WTC11 (cell line): ENCODE results near the gene HAVCR2. TPM values are rescaled to one million over a fixed set of nuclear protein-coding genes. Genes with fewer than 3 reads are reported as not detected.

Experiments
- ELF4 ChIP-seq: sonication (generic); formaldehyde crosslinking; IDR thresholded peaks from 2 replicates; pipeline ENCODE4 v1.8.1; 2022; ENCODE audit warnings: low read depth, mild to moderate bottlenecking, moderate library complexity, missing genetic modification reagents
- IRF2 ChIP-seq: sonication (generic); formaldehyde crosslinking; IDR thresholded peaks from 2 replicates; pipeline ENCODE4 v1.8.0; 2022; ENCODE audit warnings: low read depth, missing genetic modification reagents, borderline replicate concordance
- MYBL2 ChIP-seq: sonication (generic); formaldehyde crosslinking; IDR thresholded peaks from 2 replicates; pipeline ENCODE4 v1.8.1; 2023; ENCODE audit warnings: mild to moderate bottlenecking, moderate library complexity, missing genetic modification reagents
- NFATC4 ChIP-seq: fragments of 250-450 bp; sonication (Bioruptor Pico); IDR thresholded peaks from 2 replicates; pipeline ENCODE4 v1.9.0; 2021; ENCODE audit warnings: mild to moderate bottlenecking
- NFYB ChIP-seq: sonication (generic); formaldehyde crosslinking; conservative IDR thresholded peaks from 2 replicates; pipeline ENCODE4 v1.8.0; 2022; ENCODE audit warnings: low read depth, missing genetic modification reagents
- NR1H2 ChIP-seq: sonication (generic); formaldehyde crosslinking; IDR thresholded peaks from 2 replicates; pipeline ENCODE4 v1.9.0; 2021; ENCODE audit warnings: mild to moderate bottlenecking, moderate library complexity, missing genetic modification reagents
- OVOL2 ChIP-seq: fragments of 250-450 bp; sonication (Bioruptor Pico); IDR thresholded peaks from 2 replicates; pipeline ENCODE4 v1.9.0; 2021; ENCODE audit warnings: mild to moderate bottlenecking, borderline replicate concordance
- PRDM15 ChIP-seq: sonication (generic); formaldehyde crosslinking; IDR thresholded peaks from 2 replicates; pipeline ENCODE4 v1.8.0; 2022; ENCODE audit warnings: missing genetic modification reagents
- SOX15 ChIP-seq: fragments of 250-450 bp; sonication (Bioruptor Pico); IDR thresholded peaks from 2 replicates; pipeline ENCODE4 v1.9.0; 2021; ENCODE audit warnings: mild to moderate bottlenecking
- SP1 ChIP-seq: sonication (generic); formaldehyde crosslinking; conservative IDR thresholded peaks from 2 replicates; pipeline ENCODE4 v1.8.1; 2022; ENCODE audit warnings: missing genetic modification reagents
- TEAD4 ChIP-seq: sonication (generic); formaldehyde crosslinking; IDR thresholded peaks from 2 replicates; pipeline ENCODE4 v1.8.0; 2022; ENCODE audit warnings: mild to moderate bottlenecking, missing genetic modification reagents
- TP53 ChIP-seq: sonication (generic); formaldehyde crosslinking; IDR thresholded peaks from 2 replicates; pipeline ENCODE4 v1.8.1; 2023; ENCODE audit warnings: mild to moderate bottlenecking, missing genetic modification reagents
- USF1 ChIP-seq: sonication (generic); formaldehyde crosslinking; IDR thresholded peaks from 2 replicates; pipeline ENCODE4 v1.8.0; 2022; ENCODE audit warnings: mild to moderate bottlenecking, missing genetic modification reagents
- ZBTB43 ChIP-seq: sonication (generic); formaldehyde crosslinking; IDR thresholded peaks from 2 replicates; pipeline ENCODE4 v1.8.1; 2023; ENCODE audit warnings: mild to moderate bottlenecking, missing genetic modification reagents
- ZMAT4 ChIP-seq: fragments of 250-450 bp; sonication (Bioruptor Pico); IDR thresholded peaks from 2 replicates; pipeline ENCODE4 v1.9.0; 2021; ENCODE audit warnings: mild to moderate bottlenecking
- ZNF121 ChIP-seq: sonication (generic); formaldehyde crosslinking; IDR thresholded peaks from 2 replicates; pipeline ENCODE4 v1.8.0; 2023; ENCODE audit warnings: missing genetic modification reagents
- ZNF317 ChIP-seq: sonication (generic); formaldehyde crosslinking; IDR thresholded peaks from 2 replicates; pipeline ENCODE4 v1.8.1; 2023; ENCODE audit warnings: low read depth, mild to moderate bottlenecking, moderate library complexity, missing genetic modification reagents, borderline replicate concordance
- ZNF416 ChIP-seq: fragments of 250-450 bp; sonication (Bioruptor Pico); IDR thresholded peaks from 2 replicates; pipeline ENCODE4 v1.9.0; 2021; ENCODE audit warnings: mild to moderate bottlenecking, inconsistent platforms
- ZNF423 ChIP-seq: fragments of 250-450 bp; sonication (Bioruptor Pico); IDR thresholded peaks from 2 replicates; pipeline ENCODE4 v2.1.2; 2022; ENCODE audit warnings: mild to moderate bottlenecking, moderate library complexity
- total RNA-seq: library from RNA; stranded (reverse); gene quantifications from 3 replicates; pipeline ENCODE4 v1.2.3, GENCODE V29; 2021
- TF ChIP-seq, protein P1 (sequence below): sonication (generic); formaldehyde crosslinking; IDR thresholded peaks from 2 replicates; pipeline ENCODE4 v1.8.1; 2022; ENCODE audit warnings: mild to moderate bottlenecking, moderate library complexity, missing genetic modification reagents
- TF ChIP-seq, protein P2 (sequence below): sonication (generic); formaldehyde crosslinking; IDR thresholded peaks from 2 replicates; pipeline ENCODE4 v1.8.0; 2023; ENCODE audit warnings: missing genetic modification reagents, mild to moderate bottlenecking, borderline replicate concordance
- TF ChIP-seq, protein P3 (sequence below): sonication (generic); formaldehyde crosslinking; conservative IDR thresholded peaks from 2 replicates; pipeline ENCODE4 v1.8.1; 2022; ENCODE audit warnings: mild to moderate bottlenecking, missing genetic modification reagents
- TF ChIP-seq, protein P4 (sequence below): fragments of 250-450 bp; sonication (Bioruptor Pico); IDR thresholded peaks from 2 replicates; pipeline ENCODE4 v2.1.2; 2022; ENCODE audit warnings: mild to moderate bottlenecking, moderate library complexity
- TF ChIP-seq, protein P5 (sequence below): fragments of 200-600 bp; IDR thresholded peaks from 2 replicates; pipeline ENCODE4 v1.8.0; 2022; ENCODE audit warnings: antibody characterized with exemption

The HAVCR2 gene
- total RNA-seq, 1 experiment from 2014 or later = 0.33 TPM

DNA sequence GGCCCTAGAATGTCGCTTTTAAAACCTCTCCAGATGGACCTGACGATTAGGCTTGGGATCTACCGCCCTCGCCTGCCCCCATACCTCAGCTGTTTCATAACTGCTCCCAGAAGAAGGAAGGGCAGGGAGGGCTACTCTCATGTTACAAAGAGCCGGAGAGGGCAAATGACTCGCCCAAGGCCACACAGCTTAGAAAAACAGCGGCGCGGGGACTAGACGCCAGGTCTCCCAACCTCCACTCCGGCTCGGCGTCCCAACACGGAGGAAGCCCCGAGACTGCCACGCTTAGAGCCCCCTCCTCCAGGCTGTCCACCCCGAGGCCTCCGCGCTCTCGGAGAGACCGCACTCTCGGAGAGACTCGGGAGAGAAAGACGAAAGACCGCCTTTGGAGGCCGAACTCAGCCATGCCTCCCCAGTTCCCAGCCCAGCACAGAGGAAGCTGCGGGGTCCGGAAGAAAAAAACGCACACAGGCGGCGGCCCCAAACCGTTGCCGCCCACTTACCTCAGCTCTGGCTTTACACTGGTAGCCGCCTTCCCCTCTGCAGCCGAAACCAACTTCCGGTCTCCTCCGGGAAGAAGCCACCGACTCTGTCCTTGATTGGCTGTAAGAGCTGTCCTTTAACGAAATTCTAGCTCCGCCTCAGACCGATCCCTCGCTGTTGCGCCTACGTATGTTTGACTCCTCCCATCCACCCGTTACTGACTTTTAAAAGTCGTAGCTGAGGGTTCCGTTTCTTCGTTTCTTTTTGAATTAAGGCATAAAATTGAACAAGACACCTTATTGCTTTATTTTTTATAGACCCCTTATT is 33.7 kb upstream of the HAVCR2 start, which contains the start of gene MED7 (continued):
- no peak for TF ChIP-seq ELF4 (CRISPR knock-in tag)
- TF ChIP-seq NFATC4 (CRISPR knock-in tag) = no peak
- no peak for TF ChIP-seq PRDM15 (CRISPR knock-in tag)
- TF ChIP-seq NFYB (CRISPR knock-in tag) = peak; percentile 78
- TF ChIP-seq OVOL2 (CRISPR knock-in tag) = no peak
- no peak for TF ChIP-seq ZNF121 (CRISPR knock-in tag)
- TF ChIP-seq ZNF317 (CRISPR knock-in tag) = no peak
- TF ChIP-seq ZMAT4 (CRISPR knock-in tag) = no peak
- peak; percentile 88 for TF ChIP-seq MYBL2 (CRISPR knock-in tag)
- no peak for TF ChIP-seq TEAD4 (CRISPR knock-in tag)
- TF ChIP-seq ZNF423 = no peak
- TF ChIP-seq, protein P1, sequence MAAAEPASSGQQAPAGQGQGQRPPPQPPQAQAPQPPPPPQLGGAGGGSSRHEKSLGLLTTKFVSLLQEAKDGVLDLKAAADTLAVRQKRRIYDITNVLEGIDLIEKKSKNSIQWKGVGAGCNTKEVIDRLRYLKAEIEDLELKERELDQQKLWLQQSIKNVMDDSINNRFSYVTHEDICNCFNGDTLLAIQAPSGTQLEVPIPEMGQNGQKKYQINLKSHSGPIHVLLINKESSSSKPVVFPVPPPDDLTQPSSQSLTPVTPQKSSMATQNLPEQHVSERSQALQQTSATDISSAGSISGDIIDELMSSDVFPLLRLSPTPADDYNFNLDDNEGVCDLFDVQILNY (CRISPR knock-in tag) = no peak
- TF ChIP-seq, protein P2, sequence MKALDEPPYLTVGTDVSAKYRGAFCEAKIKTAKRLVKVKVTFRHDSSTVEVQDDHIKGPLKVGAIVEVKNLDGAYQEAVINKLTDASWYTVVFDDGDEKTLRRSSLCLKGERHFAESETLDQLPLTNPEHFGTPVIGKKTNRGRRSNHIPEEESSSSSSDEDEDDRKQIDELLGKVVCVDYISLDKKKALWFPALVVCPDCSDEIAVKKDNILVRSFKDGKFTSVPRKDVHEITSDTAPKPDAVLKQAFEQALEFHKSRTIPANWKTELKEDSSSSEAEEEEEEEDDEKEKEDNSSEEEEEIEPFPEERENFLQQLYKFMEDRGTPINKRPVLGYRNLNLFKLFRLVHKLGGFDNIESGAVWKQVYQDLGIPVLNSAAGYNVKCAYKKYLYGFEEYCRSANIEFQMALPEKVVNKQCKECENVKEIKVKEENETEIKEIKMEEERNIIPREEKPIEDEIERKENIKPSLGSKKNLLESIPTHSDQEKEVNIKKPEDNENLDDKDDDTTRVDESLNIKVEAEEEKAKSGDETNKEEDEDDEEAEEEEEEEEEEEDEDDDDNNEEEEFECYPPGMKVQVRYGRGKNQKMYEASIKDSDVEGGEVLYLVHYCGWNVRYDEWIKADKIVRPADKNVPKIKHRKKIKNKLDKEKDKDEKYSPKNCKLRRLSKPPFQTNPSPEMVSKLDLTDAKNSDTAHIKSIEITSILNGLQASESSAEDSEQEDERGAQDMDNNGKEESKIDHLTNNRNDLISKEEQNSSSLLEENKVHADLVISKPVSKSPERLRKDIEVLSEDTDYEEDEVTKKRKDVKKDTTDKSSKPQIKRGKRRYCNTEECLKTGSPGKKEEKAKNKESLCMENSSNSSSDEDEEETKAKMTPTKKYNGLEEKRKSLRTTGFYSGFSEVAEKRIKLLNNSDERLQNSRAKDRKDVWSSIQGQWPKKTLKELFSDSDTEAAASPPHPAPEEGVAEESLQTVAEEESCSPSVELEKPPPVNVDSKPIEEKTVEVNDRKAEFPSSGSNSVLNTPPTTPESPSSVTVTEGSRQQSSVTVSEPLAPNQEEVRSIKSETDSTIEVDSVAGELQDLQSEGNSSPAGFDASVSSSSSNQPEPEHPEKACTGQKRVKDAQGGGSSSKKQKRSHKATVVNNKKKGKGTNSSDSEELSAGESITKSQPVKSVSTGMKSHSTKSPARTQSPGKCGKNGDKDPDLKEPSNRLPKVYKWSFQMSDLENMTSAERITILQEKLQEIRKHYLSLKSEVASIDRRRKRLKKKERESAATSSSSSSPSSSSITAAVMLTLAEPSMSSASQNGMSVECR = no peak
- TF ChIP-seq ZBTB43 (CRISPR knock-in tag) = 0 out of 2 replicates have a peak, but pooled peaks have one; percentile 33
- TF ChIP-seq IRF2 = no peak
- TF ChIP-seq ZNF416 (CRISPR knock-in tag) = no peak
- no peak for TF ChIP-seq USF1 (CRISPR knock-in tag)
- TF ChIP-seq SOX15 (CRISPR knock-in tag) = no peak
- 0 out of 2 replicates have a peak, but pooled peaks have one; percentile 46 for TF ChIP-seq SP1 (CRISPR knock-in tag)
- TF ChIP-seq, protein P3, sequence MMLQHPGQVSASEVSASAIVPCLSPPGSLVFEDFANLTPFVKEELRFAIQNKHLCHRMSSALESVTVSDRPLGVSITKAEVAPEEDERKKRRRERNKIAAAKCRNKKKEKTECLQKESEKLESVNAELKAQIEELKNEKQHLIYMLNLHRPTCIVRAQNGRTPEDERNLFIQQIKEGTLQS (CRISPR knock-in tag) = no peak
- TF ChIP-seq, protein P4, sequence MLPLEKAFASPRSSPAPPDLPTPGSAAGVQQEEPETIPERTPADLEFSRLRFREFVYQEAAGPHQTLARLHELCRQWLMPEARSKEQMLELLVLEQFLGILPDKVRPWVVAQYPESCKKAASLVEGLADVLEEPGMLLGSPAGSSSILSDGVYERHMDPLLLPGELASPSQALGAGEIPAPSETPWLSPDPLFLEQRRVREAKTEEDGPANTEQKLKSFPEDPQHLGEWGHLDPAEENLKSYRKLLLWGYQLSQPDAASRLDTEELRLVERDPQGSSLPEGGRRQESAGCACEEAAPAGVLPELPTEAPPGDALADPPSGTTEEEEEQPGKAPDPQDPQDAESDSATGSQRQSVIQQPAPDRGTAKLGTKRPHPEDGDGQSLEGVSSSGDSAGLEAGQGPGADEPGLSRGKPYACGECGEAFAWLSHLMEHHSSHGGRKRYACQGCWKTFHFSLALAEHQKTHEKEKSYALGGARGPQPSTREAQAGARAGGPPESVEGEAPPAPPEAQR (CRISPR knock-in tag) = no peak
- TF ChIP-seq, protein P5, sequence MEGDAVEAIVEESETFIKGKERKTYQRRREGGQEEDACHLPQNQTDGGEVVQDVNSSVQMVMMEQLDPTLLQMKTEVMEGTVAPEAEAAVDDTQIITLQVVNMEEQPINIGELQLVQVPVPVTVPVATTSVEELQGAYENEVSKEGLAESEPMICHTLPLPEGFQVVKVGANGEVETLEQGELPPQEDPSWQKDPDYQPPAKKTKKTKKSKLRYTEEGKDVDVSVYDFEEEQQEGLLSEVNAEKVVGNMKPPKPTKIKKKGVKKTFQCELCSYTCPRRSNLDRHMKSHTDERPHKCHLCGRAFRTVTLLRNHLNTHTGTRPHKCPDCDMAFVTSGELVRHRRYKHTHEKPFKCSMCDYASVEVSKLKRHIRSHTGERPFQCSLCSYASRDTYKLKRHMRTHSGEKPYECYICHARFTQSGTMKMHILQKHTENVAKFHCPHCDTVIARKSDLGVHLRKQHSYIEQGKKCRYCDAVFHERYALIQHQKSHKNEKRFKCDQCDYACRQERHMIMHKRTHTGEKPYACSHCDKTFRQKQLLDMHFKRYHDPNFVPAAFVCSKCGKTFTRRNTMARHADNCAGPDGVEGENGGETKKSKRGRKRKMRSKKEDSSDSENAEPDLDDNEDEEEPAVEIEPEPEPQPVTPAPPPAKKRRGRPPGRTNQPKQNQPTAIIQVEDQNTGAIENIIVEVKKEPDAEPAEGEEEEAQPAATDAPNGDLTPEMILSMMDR = no peak
- TF ChIP-seq TP53 (CRISPR knock-in tag) = no peak
- no peak for TF ChIP-seq NR1H2 (CRISPR knock-in tag)
